SU-DHL-6 (cell line): ENCODE results near the gene ABLIM1.

Experiments
- CTCF ChIP-seq: fragments of 200-600 bp; sonication (generic); IDR thresholded peaks from one replicate; pipeline ENCODE4 v1.5.1; 2017; ENCODE audit warnings: antibody characterized with exemption, mild to moderate bottlenecking, low read length, moderate library complexity; ENCODE audit not compliant: insufficient read depth, poor library complexity, severe bottlenecking
- EZH2phosphoT487 ChIP-seq: fragments of 200-600 bp; sonication (generic), shearing (Covaris generic); conservative IDR thresholded peaks from 2 replicates; pipeline ENCODE4 v1.6.1; 2018; ENCODE audit warnings: mild to moderate bottlenecking, antibody characterized with exemption, low read length, moderate library complexity, mixed read lengths

DNA sequence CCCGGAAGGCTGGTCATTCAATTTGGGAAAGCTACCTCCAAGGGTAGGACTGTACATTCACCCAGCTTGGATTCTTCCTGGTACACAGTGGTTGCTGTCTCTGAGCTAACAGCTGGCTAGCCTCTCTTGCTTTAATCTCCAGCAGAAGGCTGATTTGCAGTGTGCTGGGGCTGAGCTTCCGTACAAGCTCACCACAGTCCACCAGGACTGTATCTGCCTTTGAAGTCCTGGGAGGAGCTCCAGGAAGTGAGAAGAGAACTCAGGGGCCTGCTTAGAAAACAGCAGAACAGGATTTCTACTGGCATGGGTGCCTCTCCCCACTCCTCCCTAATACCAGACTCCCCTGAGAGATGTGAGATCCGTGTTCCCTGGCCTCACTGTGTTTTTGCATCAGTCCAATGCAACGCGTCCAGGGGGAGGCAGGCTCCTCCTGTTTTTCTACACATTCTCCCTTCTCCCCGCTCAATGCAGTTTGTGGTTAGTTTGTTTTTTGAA lies 260.4 kb downstream of the ABLIM1 start:
- TF ChIP-seq CTCF, result no peak
- TF ChIP-seq EZH2phosphoT487, result no peak
